Mononuclear cell (primary cell): ENCODE results near the gene ST6GALNAC6. TPM values are rescaled to one million over a fixed set of nuclear protein-coding genes. Genes with fewer than 3 reads are reported as not detected.

Experiments used
- H3K27me3 ChIP-seq: 2 replicates; pipeline ENCODE4 v1.6.0; 2011; ENCODE audit warnings: low read length, control low read depth; ENCODE audit not compliant: insufficient read depth
- H3K4me1 ChIP-seq: 2 replicates; pipeline ENCODE4 v1.5.1; 2011; ENCODE audit warnings: mild to moderate bottlenecking, low read length, control low read depth; ENCODE audit not compliant: insufficient read depth
- H3K4me3 ChIP-seq: 2 replicates; pipeline ENCODE4 v1.5.1; 2011; ENCODE audit warnings: mild to moderate bottlenecking, low read length, moderate library complexity
- H3K9me3 ChIP-seq: 2 replicates; pipeline ENCODE4 v1.5.1; 2011; ENCODE audit warnings: low read depth, mild to moderate bottlenecking, control low read depth, low read length
- total RNA-seq: library from RNA; depleted of rRNA; stranded (reverse); fragments of >200 nt; gene quantifications from one replicate; pipeline ENCODE4 v1.2.3, GENCODE V29; 2012

Gene ST6GALNAC6
- total RNA-seq, 1 donor: 35.8 TPM

DNA sequence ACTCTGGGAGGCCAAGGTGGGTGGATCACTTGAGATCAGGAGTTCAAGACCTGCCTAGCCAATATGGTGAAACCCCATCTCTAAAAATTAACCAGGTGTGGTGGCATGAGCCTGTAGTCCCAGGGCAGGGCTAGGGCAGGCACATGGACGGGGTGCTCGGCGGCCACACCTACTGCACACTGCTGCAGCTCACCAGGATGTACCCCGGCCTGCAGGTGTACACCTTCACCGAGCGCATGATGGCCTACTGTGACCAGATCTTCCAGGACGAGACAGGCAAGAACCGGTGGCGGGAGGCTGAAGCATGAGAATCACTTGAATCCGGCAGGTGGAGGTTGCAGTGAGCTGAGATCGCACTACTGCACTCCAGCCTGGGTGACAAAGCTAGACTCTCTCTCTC lies 14.3 kb upstream of the ST6GALNAC6 start:
- peaks cover 37% of the 10 kb centered on the region for H3K4me1 ChIP-seq
- H3K27me3 ChIP-seq: no peaks in the 10 kb centered on the region
- no peaks in the 10 kb centered on the region for H3K9me3 ChIP-seq
- no peak overlapping the region for H3K4me3 ChIP-seq

DNA sequence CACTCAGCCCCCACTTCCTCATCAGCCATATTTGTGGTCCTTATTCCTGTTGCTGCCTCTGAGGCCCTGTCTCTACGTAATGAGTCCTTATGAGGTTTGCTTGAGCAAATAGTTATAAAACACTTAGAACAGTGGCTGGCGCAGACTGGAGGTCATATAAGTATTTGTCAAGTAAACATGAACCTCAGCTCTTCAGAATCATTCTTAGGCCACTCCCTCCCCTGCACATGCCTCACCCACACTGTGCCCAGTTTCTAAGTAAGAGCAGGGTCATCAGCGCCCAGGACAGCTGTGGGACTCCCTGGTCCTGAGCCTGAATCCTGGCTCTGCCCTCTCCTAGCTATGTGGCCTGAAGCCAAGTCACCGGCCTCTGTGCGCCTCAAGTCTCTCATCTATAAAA lies 13.5 kb upstream of the ST6GALNAC6 start:
- H3K4me1 ChIP-seq: peaks cover 29% of the 10 kb centered on the region

GRCh38 chr9:127912296-127912695 lies 12.9 kb upstream of the ST6GALNAC6 start:
- Histone ChIP-seq H3K4me3 (no peak overlapping the region), H3K4me1 (peaks cover 24% of the 10 kb centered on the region), H3K27me3 (no peaks in the 10 kb centered on the region), H3K9me3 (no peaks in the 10 kb centered on the region)

More for the DNA sequence above, 13.5 kb upstream of the ST6GALNAC6 start:
- Histone ChIP-seq H3K27me3 (no peaks in the 10 kb centered on the region), H3K4me3 (no peak overlapping the region), H3K9me3 (no peaks in the 10 kb centered on the region)

- Histone ChIP-seq H3K4me1 (peaks cover 28% of the 10 kb centered on the region), H3K4me3 (no peak overlapping the region), H3K9me3 (no peaks in the 10 kb centered on the region), H3K27me3 (no peaks in the 10 kb centered on the region)
Observed at GRCh38 chr9:127910613-127911205, 11.3 kb upstream of the ST6GALNAC6 start.

- Histone ChIP-seq H3K27me3 (no peaks in the 10 kb centered on the region), H3K4me1 (peaks cover 29% of the 10 kb centered on the region), H3K4me3 (no peak overlapping the region), H3K9me3 (no peaks in the 10 kb centered on the region)
Observed at GRCh38 chr9:127909839-127910273, 10.5 kb upstream of the ST6GALNAC6 start.

DNA sequence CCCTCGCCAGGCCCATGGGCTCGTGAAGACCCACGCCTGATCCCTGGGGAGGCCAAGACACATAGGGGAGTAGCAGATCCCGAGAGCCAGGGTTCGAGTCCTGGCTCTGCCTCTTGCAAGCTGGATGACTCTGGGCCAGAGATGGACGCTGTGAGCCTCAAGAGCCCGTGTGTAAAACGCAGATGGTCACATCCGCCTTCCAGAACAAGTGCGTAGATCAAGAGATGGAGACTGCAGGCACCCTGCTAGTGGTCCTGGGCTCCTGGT lies 9.2 kb upstream of the ST6GALNAC6 start:
- H3K4me3 ChIP-seq: no peak overlapping the region
- peaks cover 38% of the 10 kb centered on the region for H3K4me1 ChIP-seq
- no peaks in the 10 kb centered on the region for H3K27me3 ChIP-seq
- no peaks in the 10 kb centered on the region for H3K9me3 ChIP-seq

GRCh38 chr9:127907867-127908659 lies 8.7 kb upstream of the ST6GALNAC6 start:
- no peaks in the 10 kb centered on the region for H3K27me3 ChIP-seq
- no peaks in the 10 kb centered on the region for H3K9me3 ChIP-seq
- H3K4me3 ChIP-seq: no peak overlapping the region
- peaks cover 43% of the 10 kb centered on the region for H3K4me1 ChIP-seq

GRCh38 chr9:127905788-127906191 lies 6.4 kb upstream of the ST6GALNAC6 start:
- Histone ChIP-seq H3K4me3 (peak overlapping the region; percentile 43), H3K9me3 (no peaks in the 10 kb centered on the region), H3K4me1 (peaks cover 54% of the 10 kb centered on the region), H3K27me3 (no peaks in the 10 kb centered on the region)

GRCh38 chr9:127905004-127905728 lies 5.8 kb upstream of the ST6GALNAC6 start:
- Histone ChIP-seq H3K4me3 (peak overlapping the region; percentile 43), H3K9me3 (no peaks in the 10 kb centered on the region), H3K4me1 (peaks cover 55% of the 10 kb centered on the region), H3K27me3 (no peaks in the 10 kb centered on the region)

GRCh38 chr9:127904561-127905003 lies 5.2 kb upstream of the ST6GALNAC6 start:
- peaks cover 60% of the 10 kb centered on the region for H3K4me1 ChIP-seq
- no peaks in the 10 kb centered on the region for H3K9me3 ChIP-seq
- no peaks in the 10 kb centered on the region for H3K27me3 ChIP-seq
- H3K4me3 ChIP-seq: peak overlapping the region; percentile 43

DNA sequence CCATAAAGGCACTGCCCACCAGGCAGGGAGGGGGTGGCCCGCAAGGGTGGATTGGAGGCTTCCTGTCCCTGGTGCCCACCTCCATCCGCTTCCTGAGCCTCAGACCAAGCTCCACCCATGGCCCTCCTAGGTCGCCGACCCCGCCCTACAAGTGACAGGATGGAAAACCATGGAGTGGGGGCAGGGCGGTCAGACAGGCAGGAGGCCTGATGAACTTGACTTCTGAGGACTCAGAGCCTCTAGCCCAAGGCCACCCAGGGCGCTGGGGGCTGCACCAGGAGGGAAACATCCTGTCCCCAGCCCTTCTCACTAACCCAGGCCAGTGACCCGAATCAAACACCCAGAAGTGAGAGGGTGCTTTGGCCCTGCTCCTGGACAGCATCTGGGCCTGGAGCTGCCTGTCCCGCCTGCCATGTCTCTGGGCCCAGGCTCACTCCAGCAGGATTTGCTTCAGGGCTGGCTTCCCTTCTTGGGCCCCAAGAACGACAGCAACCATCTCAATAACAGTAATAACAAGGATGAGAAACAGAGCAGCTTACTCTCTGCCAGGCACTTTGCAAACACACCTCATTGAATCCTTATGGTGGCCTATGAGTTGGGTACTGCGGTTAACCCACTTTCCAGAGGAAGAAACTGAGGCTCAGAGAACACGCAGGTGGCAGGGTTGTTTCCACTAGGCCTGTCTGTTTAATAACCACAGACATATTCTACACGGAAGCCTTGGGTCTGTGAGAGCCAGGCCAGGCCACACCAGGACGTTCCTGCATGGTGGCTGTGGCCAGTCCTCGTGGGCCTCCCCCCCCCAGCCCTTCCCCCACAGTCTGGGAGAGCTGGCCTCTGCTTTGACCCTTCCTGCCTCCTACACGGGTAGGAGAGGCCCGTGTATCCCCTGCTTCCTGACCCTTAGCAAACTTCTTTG lies 4.4 kb upstream of the ST6GALNAC6 start:
- H3K4me1 ChIP-seq: peaks cover 63% of the 10 kb centered on the region
- no peaks in the 10 kb centered on the region for H3K9me3 ChIP-seq
- no peaks in the 10 kb centered on the region for H3K27me3 ChIP-seq
- peak overlapping the region; percentile 43 for H3K4me3 ChIP-seq

DNA sequence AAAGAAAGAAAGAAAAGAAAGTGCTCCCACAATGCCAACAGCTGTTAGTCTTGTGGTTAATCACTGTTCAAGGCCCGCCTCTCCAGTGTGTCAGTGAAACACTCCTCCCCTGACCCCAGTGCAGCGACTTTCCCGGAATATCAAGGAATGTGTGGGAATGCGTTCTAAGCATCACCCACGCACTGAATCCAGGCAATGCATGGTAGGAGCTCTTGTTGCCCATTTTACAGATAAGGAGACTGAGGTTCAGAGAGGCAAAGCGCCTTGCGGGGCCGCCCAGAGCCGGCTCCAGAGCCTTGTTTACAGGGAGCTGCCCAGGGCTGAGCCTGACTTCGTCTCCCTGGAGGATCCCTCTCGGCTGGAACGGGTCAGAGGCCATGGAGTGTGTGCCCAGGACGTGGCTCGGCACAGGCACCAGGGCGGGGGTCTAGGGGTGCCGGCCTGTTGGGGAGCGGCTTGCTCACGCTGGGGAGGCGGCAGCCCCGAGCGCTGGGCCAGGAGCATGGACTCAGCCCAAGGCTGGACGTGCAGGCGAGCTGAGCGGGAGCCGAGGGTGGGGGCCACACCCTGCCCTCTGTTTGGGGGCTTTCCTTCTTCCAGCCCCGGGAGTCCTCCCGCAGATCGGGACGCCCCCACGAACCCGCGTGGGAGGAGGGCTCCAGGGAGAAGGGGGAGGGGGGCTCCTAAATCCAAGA lies 823 bp downstream of the ST6GALNAC6 start:
- H3K4me3 ChIP-seq: peak overlapping the region; percentile 52

DNA sequence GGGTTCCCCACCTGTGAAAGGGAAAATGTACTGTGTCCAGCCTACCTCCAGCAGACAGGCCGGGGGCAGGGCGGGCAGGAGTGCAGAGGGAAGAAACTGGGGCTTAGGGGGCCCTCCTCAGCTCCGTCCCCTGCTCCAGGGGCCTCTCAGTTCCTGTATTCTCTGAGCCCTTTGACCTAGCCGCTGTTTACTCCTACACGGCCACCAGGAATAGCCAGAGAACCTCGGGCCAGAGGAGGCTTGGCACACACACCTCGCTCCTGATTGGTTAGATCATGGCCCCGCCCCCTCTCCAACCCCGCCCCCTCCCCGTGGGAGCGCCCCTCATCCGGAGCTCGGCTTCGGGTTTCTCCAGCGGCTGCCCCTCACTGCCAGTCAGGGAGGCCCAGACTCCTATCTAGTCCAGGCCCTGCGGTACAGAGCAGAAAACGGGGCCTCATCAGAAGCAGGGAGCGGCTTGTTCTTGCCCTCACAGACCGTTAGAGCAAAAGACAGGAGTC lies 2.2 kb downstream of the ST6GALNAC6 start:
- Histone ChIP-seq H3K4me3 (no peak overlapping the region), H3K27me3 (no peaks in the 10 kb centered on the region), H3K4me1 (peaks cover 28% of the 10 kb centered on the region), H3K9me3 (peaks cover 4% of the 10 kb centered on the region)

More for the DNA sequence above, 823 bp downstream of the ST6GALNAC6 start:
- H3K9me3 ChIP-seq: no peaks in the 10 kb centered on the region
- H3K4me1 ChIP-seq: peaks cover 40% of the 10 kb centered on the region
- no peaks in the 10 kb centered on the region for H3K27me3 ChIP-seq
